Smooth muscle cell (in vitro differentiated cells): Measurements from ENCODE around the gene FLT4. TPM values are rescaled to one million over a fixed set of nuclear protein-coding genes. Genes with fewer than 3 reads are reported as not detected.

Experiments
- DNase-seq: peaks from one replicate; lab custom pipeline; 2025; ENCODE audit not compliant: unreplicated experiment; lab: John Stamatoyannopoulos, UW
- H2AFZ ChIP-seq: fragments of 200-600 bp; sonication (generic); 2 replicates; pipeline ENCODE4 v1.6.0; 2016; ENCODE audit warnings: antibody characterized with exemption, low read depth, mild to moderate bottlenecking
- H3F3A ChIP-seq: fragments of 200-600 bp; sonication (generic); 2 replicates; pipeline ENCODE4 v1.6.0; 2017; ENCODE audit warnings: antibody characterized with exemption, low read depth
- H3K27ac ChIP-seq: fragments of 200-600 bp; sonication (generic); 2 replicates; pipeline ENCODE4 v1.5.1; 2016; ENCODE audit warnings: low read depth, mild to moderate bottlenecking
- H3K27me3 ChIP-seq: fragments of 200-600 bp; sonication (generic); 2 replicates; pipeline ENCODE4 v1.6.1; 2016; ENCODE audit warnings: low read depth, mild to moderate bottlenecking
- H3K36me3 ChIP-seq: fragments of 200-600 bp; sonication (generic); 2 replicates; pipeline ENCODE4 v1.5.1; 2016; ENCODE audit warnings: low read depth
- H3K4me1 ChIP-seq: fragments of 200-600 bp; sonication (generic); 2 replicates; pipeline ENCODE4 v1.5.1; 2016; ENCODE audit warnings: low read depth
- H3K4me2 ChIP-seq: fragments of 200-600 bp; sonication (generic); 2 replicates; pipeline ENCODE4 v1.6.0; 2016; ENCODE audit warnings: mild to moderate bottlenecking
- H3K4me3 ChIP-seq: fragments of 200-600 bp; sonication (generic); 2 replicates; pipeline ENCODE4 v1.5.1; 2016; ENCODE audit warnings: mild to moderate bottlenecking
- H3K79me2 ChIP-seq: fragments of 200-600 bp; sonication (generic); 2 replicates; pipeline ENCODE4 v1.6.0; 2016; ENCODE audit warnings: low read depth, mild to moderate bottlenecking
- H3K9ac ChIP-seq: fragments of 200-600 bp; sonication (generic); 2 replicates; pipeline ENCODE4 v1.6.0; 2016; ENCODE audit warnings: low read depth
- H3K9me3 ChIP-seq: fragments of 200-600 bp; sonication (generic); replicated peaks from 2 replicates; pipeline ENCODE4 v1.5.1; 2016; ENCODE audit warnings: low read depth
- H4K20me1 ChIP-seq: fragments of 200-600 bp; sonication (generic); 2 replicates; pipeline ENCODE4 v1.6.0; 2016; ENCODE audit warnings: low read depth
- CTCF ChIP-seq: fragments of 200-600 bp; sonication (generic); IDR thresholded peaks from 2 replicates; pipeline ENCODE4 v1.5.1; 2017; ENCODE audit warnings: borderline replicate concordance, mild to moderate bottlenecking, antibody characterized with exemption; ENCODE audit not compliant: insufficient read depth, poor library complexity, severe bottlenecking
- WGBS: methylation state at CpG from one replicate; pipeline ENCODE4 v1.1.7; 2016; ENCODE audit warnings: low lambda C conversion rate; 5-methylcytosine and 5-hydroxymethylcytosine counted together
- polyA plus RNA-seq: library from polyadenylated mRNA; unstranded; fragments of >200 nt; fragmentation: Nextera tagmentation; extraction: Ambion mirVana; gene quantifications from 2 replicates; pipeline ENCODE4 v1.2.1, GENCODE V29; 2016
- total RNA-seq: library from RNA; depleted of rRNA; stranded (reverse); fragments of >200 nt; gene quantifications from 2 replicates; pipeline ENCODE4 v1.2.3, GENCODE V29; 2014

The FLT4 gene
- total and polyA plus RNA-seq, 2 experiments from 2014 or later, result not detected

- DNase-seq, result no peak
- 73% methylated on average over 3 of the region's 3 CpGs for WGBS
- no peaks in the 10 kb centered on the region for H3K9me3 ChIP-seq
- H3K36me3 ChIP-seq, result no peaks in the 10 kb centered on the region
- H2AFZ ChIP-seq, result no peak overlapping the region
- no peaks in the 10 kb centered on the region for H4K20me1 ChIP-seq
- H3K27ac ChIP-seq, result no peak overlapping the region
- H3K4me2 ChIP-seq, result no peak overlapping the region
- H3F3A ChIP-seq, result no peaks in the 10 kb centered on the region
- H3K9ac ChIP-seq, result no peak overlapping the region
- no peaks in the 10 kb centered on the region for H3K79me2 ChIP-seq
- no peak overlapping the region for H3K4me3 ChIP-seq
- no peak for TF ChIP-seq CTCF
- no peaks in the 10 kb centered on the region for H3K4me1 ChIP-seq
- H3K27me3 ChIP-seq, result peaks cover 9% of the 10 kb centered on the region
Observed at GRCh38 chr5:180639287-180639686, 10.1 kb downstream of the FLT4 start.

- no peaks in the 10 kb centered on the region for H3K4me1 ChIP-seq
- H3K36me3 ChIP-seq, result no peaks in the 10 kb centered on the region
- no peaks in the 10 kb centered on the region for H3K9me3 ChIP-seq
- no peaks in the 10 kb centered on the region for H4K20me1 ChIP-seq
- DNase-seq, result no peak
- 85% methylated on average over 20 of the region's 20 CpGs for WGBS
- H3K27ac ChIP-seq, result no peak overlapping the region
- H3K27me3 ChIP-seq, result no peaks in the 10 kb centered on the region
- H3K4me3 ChIP-seq, result no peak overlapping the region
- H3K9ac ChIP-seq, result no peak overlapping the region
- H3K4me2 ChIP-seq, result no peak overlapping the region
- H3K79me2 ChIP-seq, result no peaks in the 10 kb centered on the region
- no peaks in the 10 kb centered on the region for H3F3A ChIP-seq
- no peak for TF ChIP-seq CTCF
- H2AFZ ChIP-seq, result no peak overlapping the region
Observed at GRCh38 chr5:180637962-180638680, 11.3 kb downstream of the FLT4 start.

- DNase-seq, result no peak
- WGBS, result 70% methylated on average over 15 of the region's 18 CpGs
Observed at GRCh38 chr5:180636403-180637075, 12.9 kb downstream of the FLT4 start.

More at GRCh38 chr5:180636403-180637075, 12.9 kb downstream of the FLT4 start:
- Histone ChIP-seq H3K27ac (no peak overlapping the region), H3F3A (no peaks in the 10 kb centered on the region), H3K4me2 (no peak overlapping the region), H3K27me3 (no peaks in the 10 kb centered on the region), H3K4me1 (no peaks in the 10 kb centered on the region), H3K9me3 (no peaks in the 10 kb centered on the region), H3K4me3 (no peak overlapping the region), H3K79me2 (no peaks in the 10 kb centered on the region), H4K20me1 (no peaks in the 10 kb centered on the region), H2AFZ (no peak overlapping the region), H3K9ac (no peak overlapping the region), H3K36me3 (no peaks in the 10 kb centered on the region)
- no peak for TF ChIP-seq CTCF
